K562 (cell line): ENCODE measurements around the gene C6orf62. TPM values are rescaled to one million over a fixed set of nuclear protein-coding genes. Genes with fewer than 3 reads are reported as not detected.

Experiments used
- ATF6 ChIP-seq: sonication (generic); formaldehyde crosslinking; IDR thresholded peaks from 2 replicates; pipeline ENCODE4 v1.4.0; 2020; ENCODE audit warnings: mild to moderate bottlenecking, missing genetic modification reagents
- CREB3 ChIP-seq: fragments of 450-650 bp; conservative IDR thresholded peaks from 2 replicates; pipeline ENCODE4 v1.6.1; 2016; ENCODE audit warnings: missing genetic modification characterization, low read depth, mild to moderate bottlenecking, missing compliant biosample characterization, moderate library complexity
- HOXB6 ChIP-seq: fragments of 250-450 bp; sonication (Bioruptor Pico); IDR thresholded peaks from 2 replicates; pipeline ENCODE4 v1.5.1; 2022; ENCODE audit warnings: mild to moderate bottlenecking, borderline replicate concordance
- IRF1 ChIP-seq: sonication (generic); formaldehyde crosslinking; IDR thresholded peaks from 2 replicates; pipeline ENCODE4 v1.8.0; 2022; ENCODE audit warnings: missing genetic modification reagents, mild to moderate bottlenecking, borderline replicate concordance
- LCOR ChIP-seq: sonication (generic); formaldehyde crosslinking; IDR thresholded peaks from 2 replicates; pipeline ENCODE4 v1.8.0; 2022; ENCODE audit warnings: mild to moderate bottlenecking, missing genetic modification reagents
- MEIS2 ChIP-seq: fragments of 450-650 bp; IDR thresholded peaks from 2 replicates; pipeline ENCODE4 v1.6.1; 2014; ENCODE audit warnings: mild to moderate bottlenecking; ENCODE audit not compliant: partially characterized antibody
- NR4A1 ChIP-seq, 2 experiments: fragments of 250-450 bp in 1 of 2; fragments of 450-650 bp in 1 of 2; sonication (Bioruptor Pico) in 1 of 2; IDR thresholded peaks; 2 replicates each; pipeline versions ENCODE4 v1.4.0 to v1.6.1; 2016 to 2020; ENCODE audit warnings: mild to moderate bottlenecking in 2 of 2, missing compliant biosample characterization in 1 of 2, missing genetic modification characterization in 1 of 2, moderate library complexity in 1 of 2
- POLR2AphosphoS2 ChIP-seq: IDR thresholded peaks from 2 replicates; pipeline ENCODE4 v1.6.1; 2012; ENCODE audit warnings: low read length, improper control_type of control experiment
- SFPQ ChIP-seq: fragments of 200-400 bp; formaldehyde crosslinking; IDR thresholded peaks from 2 replicates; pipeline ENCODE4 v1.6.1; 2017; ENCODE audit warnings: mild to moderate bottlenecking, low read depth, low read length, moderate library complexity
- SMAD4 ChIP-seq: fragments of 250-450 bp; sonication (Bioruptor Pico); conservative IDR thresholded peaks from 2 replicates; pipeline ENCODE4 v1.8.0; 2021; ENCODE audit warnings: inconsistent platforms, mild to moderate bottlenecking, moderate library complexity
- XRCC5 ChIP-seq: fragments of 200-400 bp; formaldehyde crosslinking; IDR thresholded peaks from 2 replicates; pipeline ENCODE4 v1.6.1; 2017; ENCODE audit warnings: low read depth, mild to moderate bottlenecking, low read length
- ZBTB26 ChIP-seq: fragments of 450-650 bp; formaldehyde crosslinking; IDR thresholded peaks from 2 replicates; pipeline ENCODE4 v1.4.0; 2022; ENCODE audit warnings: missing genetic modification characterization
- ZC3H11A ChIP-seq: IDR thresholded peaks from 2 replicates; pipeline ENCODE4 v1.6.1; 2012; ENCODE audit warnings: low read depth, low read length, improper control_type of control experiment
- ZC3H8 ChIP-seq: fragments of 450-650 bp; IDR thresholded peaks from 2 replicates; pipeline ENCODE4 v1.6.1; 2017
- ZNF277 ChIP-seq: fragments of 250-450 bp; sonication (Bioruptor Pico); IDR thresholded peaks from 2 replicates; pipeline ENCODE4 v1.8.0; 2022; ENCODE audit warnings: inconsistent platforms, mild to moderate bottlenecking, moderate library complexity, borderline replicate concordance
- polyA plus RNA-seq, 8 experiments: library from polyadenylated mRNA; depleted of rRNA in 4 of 8; stranded (reverse) in 5 of 8; unstranded in 3 of 8; fragments of >200 nt; fragmentation: Nextera tagmentation in 2 of 8; fragmentation: Illumina TruSeq in 1 of 8; extraction: Ambion mirVana in 2 of 8; extraction: Trizol in 1 of 8; gene quantifications; 2 replicates each; pipeline versions ENCODE4 v1.2.1 to v1.2.3, GENCODE V29; 2011 to 2014; ENCODE audit warnings: inconsistent platforms in 1 of 8, missing spikeins in 1 of 8
- total RNA-seq, 7 experiments: library from RNA; depleted of rRNA in 6 of 7; stranded (reverse); fragments of >200 nt in 6 of 7; fragmentation: Illumina TruSeq in 2 of 7; extraction: Trizol in 2 of 7; gene quantifications; 2 replicates each; pipeline versions ENCODE4 v1.2.1 to v1.2.3, GENCODE V29; 2011 to 2021; ENCODE audit warnings: low replicate concordance in 1 of 7

The C6orf62 gene
- total and polyA plus RNA-seq, 9 of the 15 experiments (the other 6 are each of a cell fraction or from before 2014, with no cell fraction given) = 48.5 to 579 (median 111) TPM

GRCh38 chr6:24720604-24721460 is 1.9 kb upstream of the C6orf62 start (continued):
- TF ChIP-seq CREB3 (tag) = no peak
- TF ChIP-seq ZC3H11A = peak; percentile 56; the same call in 1 of the 2 replicates
- TF ChIP-seq SFPQ = no peak
- peak; percentile 73 for TF ChIP-seq XRCC5
- TF ChIP-seq IRF1 = no peak
- TF ChIP-seq SMAD4 = no peak
- 0 out of 2 replicates have a peak, but pooled peaks have one; percentile 56 for TF ChIP-seq ATF6 (CRISPR knock-in tag)
- TF ChIP-seq MEIS2 = peak; percentile 48
- peak; percentile 86; the same call in 1 of the 2 replicates for TF ChIP-seq POLR2AphosphoS2
- no peak for TF ChIP-seq ZBTB26 (CRISPR knock-in tag)
- no peak for TF ChIP-seq ZC3H8
- TF ChIP-seq ZNF277 (CRISPR knock-in tag) = no peak
- TF ChIP-seq NR4A1 (CRISPR knock-in tag; IDR thresholded peaks at IDR 0.05) = no peak
- TF ChIP-seq NR4A1 (tag; IDR thresholded peaks at IDR 0.05) = no peak
- no peak; the same call in 1 of the 2 replicates for TF ChIP-seq LCOR (CRISPR knock-in tag)
- 0 out of 2 replicates have a peak, but pooled peaks have one; percentile 64 for TF ChIP-seq HOXB6
